SW 1271 (cell line): Measurements from ENCODE around the gene SERPINA4.

Experiments used
- DNase-seq, 2 experiments: peaks; one replicate each; lab custom pipeline; 2025; lab: John Stamatoyannopoulos, UW

Gene SERPINA4

GRCh38 chr14:94615823-94616570 is 54.8 kb downstream of the SERPINA4 start:
- DNase-seq = no peak

DNA sequence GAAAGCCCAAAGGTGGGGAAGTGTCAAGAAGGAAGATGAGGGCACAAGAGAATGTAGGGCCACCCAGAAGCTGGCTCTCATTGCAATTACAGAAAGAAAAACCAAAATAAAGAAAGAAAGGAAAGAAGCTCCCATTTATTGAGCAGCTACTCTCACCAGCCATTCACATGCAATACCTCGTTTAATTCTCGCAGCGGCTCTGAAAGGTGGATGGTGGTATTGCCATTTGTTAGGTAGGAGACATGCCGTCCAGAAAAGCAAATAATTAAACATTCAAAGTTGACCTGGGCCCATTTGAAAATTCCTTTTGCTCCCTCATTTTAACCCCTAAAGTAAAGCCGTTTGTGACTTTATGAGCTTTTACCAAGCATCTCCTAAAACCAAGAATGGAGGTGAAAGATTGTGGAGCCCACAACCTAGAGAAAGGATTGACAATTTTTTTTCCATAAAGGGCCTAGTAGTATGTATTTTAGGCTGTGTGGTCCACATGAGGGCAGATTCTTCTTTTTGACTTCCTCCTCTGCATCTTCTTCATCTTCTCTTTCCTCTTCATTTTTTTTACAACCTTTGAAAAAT is 56.2 kb downstream of the SERPINA4 start:
- no peak for DNase-seq

GRCh38 chr14:94617988-94618822 is 57.0 kb downstream of the SERPINA4 start:
- DNase-seq = no peak

DNA sequence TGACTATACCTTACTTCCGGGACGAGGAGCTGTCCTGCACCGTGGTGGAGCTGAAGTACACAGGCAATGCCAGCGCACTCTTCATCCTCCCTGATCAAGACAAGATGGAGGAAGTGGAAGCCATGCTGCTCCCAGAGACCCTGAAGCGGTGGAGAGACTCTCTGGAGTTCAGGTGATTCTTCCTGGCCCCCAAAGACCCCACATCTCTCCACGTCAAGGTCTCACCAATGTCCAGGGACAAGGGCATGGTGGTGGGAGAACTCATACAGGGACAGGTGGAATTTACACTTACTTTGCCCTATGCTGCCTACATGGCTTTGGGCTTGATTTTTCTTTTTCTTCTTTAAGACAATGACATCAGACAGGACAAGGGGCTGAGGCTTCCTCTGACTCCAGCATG is 58.1 kb downstream of the SERPINA4 start:
- DNase-seq = no peak
